Measurements from ENCODE around the gene ITPK1.
"Not testable (repeated sequence)": the region's sequence is repeated elsewhere in the genome, so short reads cannot be mapped to it uniquely, and the experiment has no call there.

ITPK1 gene

DNA sequence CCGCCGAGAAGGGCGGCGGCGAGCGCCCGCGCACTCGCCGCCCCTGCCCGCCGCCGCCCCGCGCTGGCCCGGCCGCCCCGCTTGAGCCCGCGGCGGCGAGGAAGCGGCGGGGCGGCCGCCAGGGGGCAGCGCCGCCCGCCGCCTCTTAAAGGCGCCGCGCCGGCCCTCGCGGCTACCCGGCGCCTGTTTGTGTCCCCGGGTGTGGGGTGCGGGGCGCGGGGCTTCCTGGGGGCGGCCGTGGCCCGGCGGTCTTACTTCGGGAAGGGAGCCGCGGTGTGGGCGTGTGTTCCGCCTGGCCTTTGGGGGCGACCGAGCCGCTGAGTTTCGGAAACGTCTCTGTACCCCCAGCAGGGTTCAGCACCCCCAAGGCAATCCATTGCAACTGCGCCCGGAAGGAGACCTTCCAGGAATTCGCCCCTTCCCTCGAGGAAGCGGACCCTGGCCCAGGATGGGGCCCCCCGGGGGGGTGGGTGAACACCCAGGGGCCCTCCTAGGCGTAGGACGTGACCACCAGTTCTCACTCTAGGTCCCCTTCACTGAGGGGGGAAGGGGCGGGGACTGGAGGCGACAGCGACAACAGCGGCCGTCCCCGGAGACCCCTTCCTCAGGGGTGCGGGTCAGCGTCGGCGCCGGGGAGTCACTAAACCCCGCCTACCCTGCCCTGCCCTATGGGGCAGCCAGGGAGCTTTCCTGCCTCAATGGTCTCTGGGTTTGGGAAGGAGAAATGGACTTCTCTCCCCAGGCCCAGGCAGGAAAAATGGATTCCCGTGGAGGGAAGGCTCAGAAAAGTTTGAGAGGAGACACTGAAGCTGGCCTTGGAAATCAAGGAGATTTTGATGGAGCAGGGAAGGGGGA lies at the start of gene ITPK1:
ITPK1 (minus strand) TSS at position 105 of the 855 bp plus-strand sequence. CDS start 762 bp downstream, outside the sequence.
- peak; percentile 33 for DNase-seq (ENCODE audit: low read depth)

DNA sequence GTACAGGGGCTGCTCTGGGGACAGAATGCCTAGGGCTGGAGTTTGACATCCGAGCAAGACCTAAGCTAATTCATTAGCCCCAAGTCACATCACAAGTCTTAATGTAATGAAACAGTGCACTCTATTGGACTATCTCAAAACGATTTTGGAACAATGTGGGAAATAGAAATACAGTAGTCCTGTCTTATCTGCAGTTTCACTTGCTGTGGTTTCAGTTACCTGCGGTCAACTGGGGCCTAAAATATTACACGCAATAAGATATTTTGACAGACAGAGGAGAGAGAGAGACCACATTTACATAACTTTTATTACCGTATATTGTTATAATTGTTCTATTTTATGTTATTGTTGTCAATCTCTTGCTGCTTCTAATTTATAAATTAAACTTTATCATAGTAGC lies 47.8 kb upstream of the ITPK1 start:
- no peak for DNase-seq (ENCODE audit: low read depth)

DNA sequence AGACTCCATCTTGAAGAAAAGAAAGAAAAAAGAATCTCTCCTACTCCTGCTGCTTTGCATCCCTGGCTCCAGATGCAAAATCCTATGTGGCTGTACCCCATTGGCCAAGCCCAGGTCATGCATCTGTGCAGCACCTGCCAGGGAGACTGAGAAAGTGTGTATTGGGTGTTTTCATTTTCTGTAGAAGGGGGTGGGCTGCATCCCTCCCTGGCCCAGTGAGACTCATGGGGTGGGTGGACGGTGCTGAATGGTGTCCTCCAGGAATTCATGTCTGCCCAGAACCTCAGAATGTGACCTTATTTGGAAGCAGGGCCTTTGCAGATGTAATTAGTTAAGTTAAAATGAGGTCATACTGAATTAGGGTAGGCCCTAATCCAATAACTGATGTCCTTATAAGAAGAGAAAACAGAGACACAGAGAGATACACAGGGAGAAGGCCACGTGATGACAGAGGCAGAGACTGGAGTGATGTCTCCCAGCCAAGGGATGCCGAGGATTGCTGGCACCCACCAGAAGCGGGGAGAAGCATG lies 45.8 kb upstream of the ITPK1 start:
- no peak for DNase-seq (ENCODE audit: low read depth)

DNA sequence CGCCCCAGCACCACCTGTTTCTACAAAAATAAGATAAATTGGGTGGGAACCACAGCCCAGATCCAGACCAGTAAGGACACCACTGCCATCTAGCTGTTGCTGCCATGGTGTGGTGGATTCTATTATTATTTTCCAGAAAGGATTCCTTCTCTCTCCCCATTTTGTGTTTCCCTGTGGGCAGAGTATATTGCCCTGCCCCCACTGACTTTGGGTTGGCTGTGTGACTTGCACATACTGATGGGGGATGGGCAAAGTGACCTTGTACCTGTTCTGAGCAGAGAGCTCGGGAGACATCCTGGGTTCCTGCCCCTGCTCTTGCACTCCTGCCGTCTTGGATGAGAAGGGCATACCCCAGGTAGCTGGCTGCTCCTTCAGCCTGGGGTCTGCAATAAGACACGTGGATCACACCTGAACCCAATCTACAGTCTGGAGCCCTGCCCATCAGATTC lies 44.7 kb upstream of the ITPK1 start:
- no peak for DNase-seq (ENCODE audit: low read depth)

DNA sequence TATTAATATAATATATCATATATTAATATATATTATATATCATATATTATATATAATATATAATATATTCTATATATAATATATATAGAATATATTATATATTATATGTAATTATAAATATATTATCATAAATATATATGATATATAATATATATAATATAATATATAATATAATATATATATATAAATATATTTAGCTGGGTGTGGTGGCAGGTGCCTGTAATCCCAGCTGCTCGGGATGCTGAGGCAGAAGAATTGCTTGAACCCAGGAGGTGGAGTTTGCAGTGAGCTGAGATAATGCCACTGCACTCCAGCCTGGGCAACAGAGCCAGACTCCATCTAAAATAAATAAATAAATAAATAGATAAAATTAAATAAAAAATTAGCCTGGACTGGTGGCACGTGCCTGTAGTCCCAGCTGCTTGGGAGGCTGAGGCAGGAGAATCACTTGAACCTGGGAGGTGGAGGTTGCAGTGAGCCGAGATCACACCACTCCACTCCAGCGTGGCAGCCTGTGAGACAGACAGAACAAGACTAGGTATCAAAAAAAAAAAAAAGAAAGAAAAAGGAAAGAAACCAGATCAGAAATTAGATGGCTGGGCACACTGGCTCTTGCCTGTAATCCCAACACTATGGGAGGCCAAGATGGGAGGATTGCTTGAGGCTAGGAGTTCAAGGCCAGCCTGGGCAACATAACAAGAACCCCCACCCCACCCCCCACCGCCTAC lies 44.1 kb upstream of the ITPK1 start:
- DNase-seq (ENCODE audit: low read depth), result not testable (repeated sequence)

DNA sequence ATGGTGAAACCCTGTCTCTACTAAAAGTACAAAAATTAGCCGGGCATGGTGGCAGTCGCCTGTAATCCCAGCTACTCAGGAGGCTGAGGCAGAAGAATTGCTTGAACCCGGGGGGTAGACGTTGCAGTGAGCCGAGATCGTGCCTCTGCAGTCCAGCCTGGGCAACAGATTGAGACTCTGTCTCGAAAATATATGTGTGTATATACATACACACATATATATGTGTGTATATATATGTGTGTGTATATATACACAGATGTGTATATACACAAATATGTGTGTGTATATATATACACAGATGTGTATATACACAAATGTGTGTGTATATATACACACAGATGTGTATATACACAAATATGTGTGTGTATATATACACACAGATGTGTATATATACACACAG lies 42.6 kb upstream of the ITPK1 start:
- DNase-seq (ENCODE audit: low read depth), result not testable (repeated sequence)

DNA sequence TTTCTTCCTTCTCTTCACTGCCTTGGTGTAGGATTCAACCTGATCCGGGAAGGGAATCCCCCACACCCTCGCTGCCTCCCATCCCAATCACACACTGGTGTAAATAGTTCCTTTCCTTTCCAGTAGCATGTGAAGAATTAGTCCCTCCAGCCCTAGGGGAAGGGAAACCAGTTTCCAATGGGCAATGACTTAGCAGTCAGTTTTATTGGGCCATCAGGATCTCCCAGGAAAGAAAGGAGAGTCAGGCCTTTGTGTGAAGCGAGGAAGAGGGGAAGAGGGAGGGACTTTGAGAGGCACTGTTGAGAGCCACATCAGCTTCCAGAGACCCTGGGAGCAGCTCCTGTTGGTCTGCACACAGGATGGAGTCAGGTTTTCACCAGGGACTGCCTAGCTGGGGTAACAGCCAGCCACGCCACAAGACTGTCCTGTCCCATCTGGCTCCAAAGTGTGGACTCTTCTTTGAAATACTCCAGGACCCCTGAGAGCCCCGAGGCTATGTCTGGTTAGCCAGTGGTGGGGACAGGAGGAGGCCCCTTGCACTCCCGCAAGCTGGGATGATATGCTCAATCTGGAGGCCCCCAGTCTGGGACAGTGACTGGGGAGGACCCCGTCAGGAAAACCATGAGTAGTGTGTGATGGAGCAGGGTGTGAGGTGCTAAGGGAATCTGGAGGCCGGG lies 41.1 kb upstream of the ITPK1 start:
- no peak for DNase-seq (ENCODE audit: low read depth)

DNA sequence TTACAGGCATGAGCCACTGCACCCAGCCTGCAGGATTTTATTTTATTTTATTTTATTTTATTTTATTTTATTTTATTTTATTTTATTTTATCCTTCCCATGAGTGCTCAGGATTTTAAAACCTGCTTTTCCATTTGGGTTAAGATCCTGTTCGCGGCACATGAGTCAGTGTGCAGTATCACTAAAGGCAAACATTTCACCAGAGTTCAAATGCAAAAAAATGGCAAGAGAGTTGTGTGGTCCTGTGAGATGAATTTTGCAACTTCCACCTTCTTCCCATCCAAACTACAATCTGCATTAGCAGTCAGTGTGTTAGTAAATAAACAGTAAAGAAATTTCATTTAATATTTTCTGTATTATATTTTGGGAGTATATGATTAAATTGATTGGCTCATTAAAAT lies 39.9 kb upstream of the ITPK1 start:
- DNase-seq (ENCODE audit: low read depth), result no peak

DNA sequence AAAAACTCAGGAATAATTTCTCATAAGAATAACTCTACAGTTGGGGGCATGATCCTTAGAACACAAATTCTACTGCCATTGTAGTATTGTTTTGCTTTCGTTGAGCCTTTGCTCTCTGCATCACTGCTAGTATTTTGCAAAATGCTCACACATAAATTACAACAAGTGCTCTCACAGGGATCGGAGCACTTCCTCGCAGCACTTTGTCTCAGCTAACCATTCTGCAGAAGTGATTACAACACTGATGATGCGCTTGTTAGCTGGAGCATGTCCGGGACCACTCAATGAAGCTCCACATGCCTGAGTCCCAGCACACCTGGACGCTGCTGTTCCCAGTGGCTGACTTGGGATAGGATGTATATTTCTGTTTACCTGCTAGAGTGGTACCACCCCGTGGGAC lies 37.4 kb upstream of the ITPK1 start:
- DNase-seq (ENCODE audit: low read depth), result no peak

DNA sequence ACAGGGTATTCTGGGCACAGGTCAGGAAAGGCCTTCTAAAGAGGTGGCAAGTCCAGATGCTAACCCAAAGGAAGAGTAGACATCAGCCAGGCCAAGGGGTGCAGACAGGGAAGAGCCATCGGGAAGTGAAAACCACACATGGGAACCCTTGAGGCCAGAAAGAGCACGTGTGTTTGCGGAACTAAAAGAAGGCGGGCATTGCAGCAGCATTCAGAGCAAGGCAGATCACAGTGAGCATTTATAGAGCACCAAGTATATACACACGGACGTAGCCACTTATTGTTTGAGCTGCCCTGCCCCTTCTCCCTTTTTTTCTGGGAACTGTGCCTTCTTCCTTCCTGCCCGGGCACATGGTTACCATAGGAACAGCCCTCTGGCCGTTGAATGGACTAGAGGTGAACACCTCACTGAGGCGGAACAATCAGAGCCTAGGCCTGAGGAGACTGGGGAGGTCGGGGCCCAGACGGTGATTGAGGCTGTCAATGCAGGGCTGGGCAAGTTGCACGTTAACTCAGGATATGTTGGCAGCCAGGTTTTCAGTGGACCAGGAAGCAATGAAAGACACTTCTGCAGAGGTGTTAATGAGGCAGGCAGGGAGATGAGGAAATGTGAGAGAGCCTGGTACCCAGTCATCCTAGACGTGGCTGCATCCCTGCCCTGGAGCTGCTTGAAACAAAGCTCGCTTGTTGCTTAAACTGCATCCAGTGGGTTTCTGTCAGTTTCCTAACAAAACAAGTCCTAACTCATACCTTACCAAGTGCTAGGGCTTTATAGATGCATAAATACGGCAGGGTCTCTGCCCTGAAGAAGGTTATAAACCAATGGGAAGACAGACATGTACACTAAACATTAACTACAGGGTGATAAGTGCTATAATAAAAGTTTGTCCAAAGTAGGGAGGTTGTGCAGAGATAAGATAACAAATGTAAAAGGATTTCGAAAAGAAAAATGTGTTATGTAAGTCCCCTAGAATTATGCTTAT lies 34.8 kb upstream of the ITPK1 start:
- no peak for DNase-seq (ENCODE audit: low read depth)

DNA sequence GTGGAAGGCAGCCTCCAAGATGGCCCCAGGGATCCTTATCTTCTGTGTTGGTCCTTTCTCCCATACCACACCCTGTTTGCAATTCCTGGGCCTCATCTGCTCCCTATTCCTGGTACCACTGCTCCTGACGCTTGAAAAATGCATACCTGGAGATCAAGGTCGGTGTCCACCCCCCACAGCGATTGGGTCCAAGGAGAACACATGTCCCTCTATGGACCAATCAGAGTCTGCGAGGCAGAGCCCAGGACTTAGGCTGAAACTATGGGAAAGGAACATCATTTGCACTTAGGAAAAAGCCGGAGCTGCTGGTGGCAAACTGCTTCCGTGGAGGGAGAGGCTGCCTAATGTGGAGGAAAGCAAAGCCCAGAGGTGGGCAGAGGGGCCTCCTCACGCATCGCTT lies 33.3 kb upstream of the ITPK1 start:
- DNase-seq (ENCODE audit: low read depth), result no peak

DNA sequence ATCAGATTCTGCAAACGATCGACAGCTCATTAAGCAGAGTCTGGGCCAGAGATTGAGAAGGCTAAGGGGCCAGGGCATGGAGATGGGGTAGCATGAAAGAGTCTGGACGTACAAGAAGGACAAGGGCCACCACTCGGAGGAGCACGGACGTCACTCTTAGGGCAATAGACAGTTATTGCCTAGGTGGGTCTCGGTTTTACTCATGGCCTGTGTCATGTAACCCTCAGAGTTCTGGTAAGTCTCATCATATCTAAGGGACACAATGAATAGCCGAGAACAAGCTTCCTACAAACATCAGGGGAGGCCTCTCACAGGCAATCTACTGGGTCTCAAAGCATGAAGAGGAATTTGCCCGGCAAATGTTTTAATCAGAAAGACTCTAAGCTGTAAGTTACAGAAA lies 30.4 kb upstream of the ITPK1 start:
- DNase-seq (ENCODE audit: low read depth), result no peak

DNA sequence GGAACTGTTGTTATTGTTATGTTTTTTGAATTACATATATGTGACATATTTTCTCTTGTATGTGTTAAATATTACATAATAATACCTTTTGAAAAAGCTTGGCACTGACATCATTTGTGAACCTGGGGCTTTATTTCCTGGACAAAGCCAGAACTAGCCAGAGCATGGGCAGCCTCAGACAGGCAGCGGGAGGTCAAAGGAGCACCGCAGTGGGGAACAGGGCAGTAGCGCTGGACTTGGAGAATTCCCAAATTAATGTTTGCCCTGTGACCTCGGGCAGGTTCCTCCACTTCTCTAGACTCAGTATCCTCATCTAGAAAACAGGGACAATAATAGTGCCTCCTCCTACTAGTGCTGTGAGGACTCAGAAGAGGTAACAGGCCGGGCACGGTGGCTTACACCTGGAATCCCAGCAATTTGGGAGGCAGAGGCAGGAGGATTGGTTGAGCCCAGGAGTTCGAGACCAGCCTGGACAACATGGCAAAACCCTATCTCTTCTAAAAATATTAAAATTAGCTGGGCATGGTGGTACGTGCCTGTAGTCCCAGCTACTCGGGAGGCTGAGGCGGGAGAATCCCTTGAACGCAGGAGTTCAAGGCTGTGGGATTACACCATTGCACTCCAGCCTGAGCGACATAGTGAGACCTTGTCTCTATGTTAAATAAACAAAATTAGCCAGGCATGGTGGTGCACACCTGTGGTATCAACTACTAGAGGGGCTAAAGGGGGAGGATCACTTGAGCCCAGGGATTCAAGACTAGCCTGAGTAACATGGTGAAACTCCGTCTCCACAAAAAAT lies 27.3 kb upstream of the ITPK1 start:
- DNase-seq (ENCODE audit: low read depth), result no peak

DNA sequence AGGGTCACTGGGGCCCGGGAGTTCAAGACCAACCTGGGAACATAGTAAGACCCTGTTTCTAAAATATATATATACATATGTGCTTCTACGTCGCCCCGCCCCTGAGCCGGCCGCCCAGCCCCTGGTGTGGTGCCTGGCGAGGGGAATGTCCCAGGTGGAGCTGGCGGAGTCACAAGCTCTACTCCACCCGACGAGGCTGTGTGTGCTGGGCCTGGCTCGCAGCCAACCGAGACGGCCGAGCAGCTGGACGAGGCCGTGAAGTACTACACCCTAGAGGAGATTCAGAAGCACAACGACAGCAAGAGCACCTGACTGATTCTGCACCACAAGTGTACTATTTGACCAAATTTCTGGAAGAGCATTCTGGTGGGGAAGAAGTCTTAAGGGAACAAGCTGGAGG lies 22.1 kb upstream of the ITPK1 start:
- no peak for DNase-seq (ENCODE audit: low read depth)

DNA sequence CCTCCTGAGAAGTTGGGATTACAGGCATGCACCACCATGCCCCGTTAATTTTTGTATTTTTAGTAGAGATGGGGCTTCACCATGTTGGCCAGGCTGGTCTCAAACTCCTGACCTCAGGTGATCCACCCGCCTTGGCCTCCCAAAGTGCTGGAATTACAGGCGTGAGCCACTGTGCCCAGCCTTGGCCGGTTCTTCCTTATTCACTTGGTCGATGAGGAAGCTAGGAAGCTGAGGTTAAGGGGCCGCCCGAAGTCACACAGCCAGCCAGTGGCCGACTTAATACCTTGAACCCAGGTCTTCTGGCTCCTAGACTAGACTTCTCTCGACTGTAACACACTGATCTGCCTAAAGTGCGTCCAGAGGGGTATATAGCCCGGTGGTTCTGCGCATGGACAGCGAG lies 20.8 kb upstream of the ITPK1 start:
- DNase-seq (ENCODE audit: low read depth), result not testable (repeated sequence)

DNA sequence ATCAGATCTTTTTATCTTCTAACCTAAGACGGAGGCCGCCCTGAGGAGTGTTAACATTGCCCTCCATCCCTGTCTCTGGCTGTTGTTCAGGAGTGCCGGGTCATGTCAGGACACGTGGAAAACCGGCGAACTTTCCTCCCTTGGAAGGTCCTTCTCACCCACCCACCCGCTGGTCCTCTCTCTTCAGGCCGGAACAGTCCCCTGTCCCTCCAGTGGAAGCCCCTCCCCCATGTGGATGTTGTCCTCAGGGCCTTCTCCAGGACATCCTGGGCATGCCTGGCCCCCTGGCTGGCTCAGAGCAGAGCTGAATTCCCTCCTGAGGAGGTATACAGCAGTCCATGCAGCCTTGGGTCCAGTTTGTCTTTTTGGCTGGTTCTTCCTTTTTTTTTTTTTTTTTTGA lies 20.3 kb upstream of the ITPK1 start:
- DNase-seq (ENCODE audit: low read depth), result no peak

DNA sequence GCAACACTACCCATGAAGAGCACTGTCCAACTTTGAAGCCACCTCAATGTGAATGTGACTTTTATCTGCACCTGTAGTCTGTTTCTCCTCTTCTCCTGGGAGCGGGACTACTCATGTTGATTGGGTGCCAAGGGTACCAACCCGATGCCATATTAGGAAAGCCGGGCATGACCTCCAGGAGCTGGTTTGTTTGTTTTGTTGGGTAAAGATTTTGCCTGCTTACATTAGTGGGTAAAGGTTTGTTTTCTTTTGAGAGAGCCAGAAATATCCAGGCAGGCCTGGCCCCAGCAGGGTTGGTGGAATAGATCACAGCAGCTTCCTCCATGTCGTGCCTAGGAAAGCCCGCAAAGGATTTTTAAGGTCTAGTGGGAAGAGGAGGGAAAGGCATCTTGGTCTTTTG lies 19.7 kb upstream of the ITPK1 start:
- DNase-seq (ENCODE audit: low read depth), result no peak

DNA sequence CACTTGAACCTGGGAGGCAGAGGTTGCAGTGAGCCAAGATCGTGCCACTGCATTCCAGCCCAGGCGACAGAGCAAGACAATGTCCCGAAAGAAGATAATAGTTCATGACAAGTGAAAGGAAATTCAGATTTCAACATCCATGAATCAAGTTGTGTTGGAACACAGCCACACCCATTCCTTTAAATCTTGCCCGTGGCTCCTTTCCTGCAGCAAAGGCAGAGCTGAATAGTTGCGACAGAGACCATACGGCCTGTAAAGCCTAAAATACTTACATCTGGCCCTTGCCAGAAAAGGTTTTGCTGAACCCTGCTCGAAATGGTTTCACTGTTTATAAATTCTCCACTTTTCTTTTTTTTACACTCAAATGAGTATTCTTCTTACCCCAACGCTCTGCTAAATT lies 17.7 kb upstream of the ITPK1 start:
- DNase-seq (ENCODE audit: low read depth), result no peak

DNA sequence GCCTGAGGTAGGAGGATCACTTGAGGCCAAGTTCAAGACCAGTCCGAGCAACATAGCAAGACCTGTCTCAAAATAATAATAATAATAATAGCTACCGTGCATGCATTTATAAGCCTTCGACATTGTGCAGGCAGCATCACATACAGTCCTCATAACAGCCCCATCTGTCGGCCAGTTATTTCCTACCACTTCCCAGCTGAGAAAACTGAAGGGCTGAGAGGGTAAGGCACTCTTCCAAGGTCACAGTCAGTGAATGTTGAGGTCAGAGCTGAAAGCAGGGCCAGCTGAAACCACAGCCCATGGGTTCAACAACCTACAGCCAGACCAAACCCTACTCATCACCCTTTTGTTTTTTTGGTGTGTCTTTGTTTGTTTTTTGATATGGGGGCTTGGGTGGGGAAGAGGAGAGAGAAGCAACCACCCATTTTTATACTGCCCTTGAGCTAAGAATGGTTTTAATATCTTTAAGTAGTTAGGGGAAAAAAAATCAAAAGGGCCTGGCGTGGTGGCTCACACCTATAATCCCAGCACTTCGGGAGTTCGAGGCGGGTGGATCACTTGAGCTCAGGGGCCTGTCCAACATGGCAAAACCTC lies 16.8 kb upstream of the ITPK1 start:
- DNase-seq (ENCODE audit: low read depth), result peak; percentile 9

DNA sequence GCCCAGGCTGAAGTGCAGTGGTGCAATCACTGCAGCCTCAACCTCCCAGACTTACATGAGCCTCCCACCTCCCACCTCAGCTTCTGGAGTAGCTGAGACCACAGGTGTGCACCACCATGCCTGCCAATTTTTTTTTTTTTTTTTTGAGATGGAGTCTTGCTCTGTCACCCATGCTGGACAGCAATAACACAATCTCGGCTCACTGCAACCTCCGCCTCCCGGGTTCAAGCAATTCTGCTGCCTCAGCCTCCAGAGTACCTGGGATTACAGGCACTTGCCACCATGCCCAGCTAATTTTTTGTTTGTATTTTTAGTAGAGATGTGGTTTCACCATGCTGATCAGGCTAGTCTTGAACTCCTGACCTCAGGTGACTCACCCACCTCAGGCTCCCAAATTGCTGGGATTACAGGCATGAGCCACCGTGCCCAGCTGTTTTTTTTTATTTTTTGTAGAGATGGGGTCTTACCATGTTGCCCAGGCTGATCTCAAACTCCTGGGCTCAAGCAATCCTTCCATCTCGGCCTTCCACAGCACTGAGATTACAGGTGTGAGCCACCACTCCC lies 15.6 kb upstream of the ITPK1 start:
- DNase-seq (ENCODE audit: low read depth), result not testable (repeated sequence)
